ENCODE data around the gene RGS14.
"Not testable (repeated sequence)": the region's sequence is repeated elsewhere in the genome, so short reads cannot be mapped to it uniquely, and the experiment has no call there.

RGS14 gene

DNA sequence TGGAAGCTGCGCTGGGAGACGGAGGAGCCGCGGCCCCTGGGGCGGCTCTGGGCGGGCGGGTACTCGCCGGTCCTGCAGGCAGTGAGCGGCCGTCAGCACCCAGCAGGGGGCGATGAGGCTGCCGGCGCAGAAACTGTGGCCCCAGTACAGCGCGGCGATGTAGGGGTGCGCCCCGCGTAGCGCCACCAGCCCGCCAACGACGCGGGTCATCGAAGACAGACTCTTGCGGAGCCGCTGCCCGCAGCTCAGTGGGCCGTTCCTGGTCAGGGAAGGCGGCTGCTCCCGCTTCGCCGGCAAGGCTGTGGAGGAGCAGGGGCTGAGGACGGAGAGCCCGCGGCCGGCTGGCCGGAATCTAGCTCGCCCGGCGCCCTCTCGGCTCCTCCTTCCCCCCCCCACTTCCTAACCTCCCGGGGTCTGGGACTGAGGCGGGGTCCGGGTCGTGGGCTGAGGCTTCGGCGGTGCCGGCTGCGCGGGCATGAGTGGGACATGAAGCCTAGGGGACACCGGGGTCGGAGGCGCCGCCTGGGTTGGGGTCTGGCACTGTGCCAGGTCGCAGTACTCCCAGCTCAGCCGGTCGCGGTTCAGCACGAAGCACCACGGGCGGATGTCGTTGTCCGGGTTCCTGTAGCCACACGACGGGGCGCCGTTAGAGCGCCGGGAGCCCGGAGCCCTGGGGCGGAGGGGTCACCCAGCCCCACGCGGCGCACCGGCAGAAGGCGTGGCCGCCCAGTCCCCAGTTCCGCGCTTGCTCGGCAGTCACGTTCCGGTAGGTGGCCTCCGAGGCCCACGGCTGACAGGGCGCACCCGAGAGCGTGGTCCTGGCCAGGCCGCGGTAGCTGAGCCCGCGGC is 46.3 kb downstream of the RGS14 start:
- DNase-seq, result peak; percentile 77

DNA sequence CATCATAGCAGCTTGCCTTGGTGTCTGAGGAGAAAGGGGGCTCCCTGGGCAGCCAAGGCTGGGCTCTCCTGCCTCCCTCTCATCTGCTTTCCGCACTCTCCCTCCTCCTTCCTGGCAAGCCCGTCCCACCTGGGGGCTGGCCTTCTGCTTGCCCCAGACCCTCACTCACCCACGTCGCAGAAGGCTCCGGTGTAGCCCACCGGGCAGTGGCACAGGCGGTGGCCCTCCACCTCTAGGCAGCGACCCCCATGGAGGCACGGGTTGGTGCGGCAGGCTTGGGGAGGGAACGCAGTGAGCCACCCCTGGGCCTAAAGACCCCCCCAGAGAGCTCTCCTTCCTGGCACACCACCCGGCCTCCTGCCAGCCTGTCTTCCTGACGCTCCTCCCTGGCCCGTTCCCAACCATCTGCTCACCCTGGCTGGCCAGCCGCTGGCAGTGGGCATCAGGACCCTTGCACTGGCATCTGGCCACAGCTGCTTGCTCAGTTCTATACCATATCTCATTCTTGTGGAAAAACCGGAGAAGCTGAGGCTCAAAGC is 47.0 kb downstream of the RGS14 start:
- no peak for DNase-seq

DNA sequence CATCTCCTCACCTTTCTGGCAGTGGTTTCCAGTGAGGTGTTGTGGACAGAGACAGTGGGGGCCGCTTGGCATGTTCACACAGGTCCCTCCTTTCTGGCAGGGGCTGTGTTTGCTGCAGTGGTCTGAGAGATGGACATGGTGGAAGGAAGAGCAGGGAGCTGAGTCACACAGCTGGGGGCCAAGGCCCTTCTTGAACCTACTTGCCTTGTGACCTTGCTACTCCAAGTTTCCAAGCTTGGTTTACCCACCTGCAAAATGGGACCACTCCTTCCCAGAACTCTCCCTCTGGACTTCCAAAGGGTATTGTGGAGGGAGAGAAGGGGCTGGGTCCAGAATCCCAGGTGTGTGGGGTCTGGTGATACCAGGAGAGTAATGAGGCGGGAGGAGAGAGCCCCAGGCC is 47.6 kb downstream of the RGS14 start:
- DNase-seq, result no peak

DNA sequence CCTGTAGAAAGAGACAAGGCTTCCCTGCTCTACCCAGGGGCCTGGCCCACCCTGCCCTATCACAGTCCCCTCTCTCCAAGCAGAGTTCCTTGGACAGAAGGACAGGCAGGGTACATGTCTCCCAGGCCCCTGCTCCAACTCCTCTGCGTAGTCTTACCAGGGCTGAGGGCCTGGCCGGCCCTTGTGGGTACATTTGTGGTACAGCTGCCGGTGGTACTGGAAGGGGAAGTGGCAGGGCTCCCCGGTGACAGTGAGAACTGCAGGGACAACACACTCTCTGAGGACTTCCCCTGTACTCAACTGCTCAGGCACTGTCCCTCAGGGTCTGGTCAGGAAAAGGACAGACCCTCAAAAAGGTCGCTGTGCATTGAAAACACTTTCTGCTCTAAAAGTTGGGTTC is 48.1 kb downstream of the RGS14 start:
- no peak for DNase-seq

DNA sequence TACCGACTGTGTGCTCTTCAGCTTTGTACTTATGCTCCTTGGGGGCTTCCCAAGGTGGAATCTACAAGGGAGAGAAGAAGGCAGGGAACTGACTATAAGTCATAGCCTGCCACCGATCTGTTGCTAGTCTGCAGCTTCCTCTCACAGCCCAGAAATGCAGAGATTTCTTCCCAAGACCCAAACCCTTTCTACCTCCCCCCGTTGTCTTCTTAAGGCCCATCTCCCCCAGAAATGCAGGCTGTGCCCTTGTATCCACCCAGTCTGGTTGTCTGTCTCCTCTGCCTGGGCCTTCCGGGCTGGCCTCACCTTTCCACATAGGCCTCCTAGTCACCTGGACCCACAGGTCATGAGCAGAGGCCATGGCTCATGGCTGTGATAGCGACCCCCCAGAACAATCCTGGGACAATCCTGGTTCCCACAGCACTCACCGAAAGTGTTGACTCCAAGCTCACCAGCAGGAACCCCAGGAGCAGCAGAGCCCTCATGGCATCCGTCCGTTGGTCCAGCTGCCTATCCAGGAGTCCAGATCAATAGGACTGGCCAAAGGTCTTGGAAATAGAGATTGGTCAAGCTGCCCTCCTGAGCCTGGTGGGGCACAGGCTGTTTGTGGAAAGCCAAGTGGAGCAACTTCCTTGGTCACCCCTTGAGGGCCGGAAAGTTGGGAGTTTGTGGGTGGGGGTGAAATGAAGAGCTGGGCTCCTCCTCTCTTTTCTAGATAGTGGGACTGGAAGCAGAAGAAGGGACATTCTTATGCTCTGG is 51.5 kb downstream of the RGS14 start, which contains the start of gene F12:
F12 (minus strand) TSS at position 522 of the 759 bp plus-strand sequence; CDS start at position 485, 37 bp downstream.
- no peak for DNase-seq

DNA sequence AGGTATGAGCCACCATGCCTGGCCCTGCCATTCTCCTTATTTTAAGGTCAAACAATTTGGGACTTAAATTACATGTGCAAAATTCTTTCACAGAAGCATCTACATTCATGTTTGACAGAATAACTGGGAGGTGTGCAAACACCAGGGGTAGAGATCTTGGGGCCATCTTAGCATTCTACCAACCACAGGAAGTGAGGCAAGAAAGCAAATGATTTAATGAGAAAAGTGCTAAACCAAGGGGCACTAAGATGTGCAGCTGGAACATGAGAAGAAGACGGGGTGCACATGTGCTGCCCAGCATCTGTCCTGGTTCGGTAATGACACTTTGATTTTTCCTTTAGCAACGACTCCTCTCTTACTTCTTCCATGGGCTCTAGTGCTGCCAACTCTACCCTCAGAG is 52.9 kb downstream of the RGS14 start:
- DNase-seq, result no peak

DNA sequence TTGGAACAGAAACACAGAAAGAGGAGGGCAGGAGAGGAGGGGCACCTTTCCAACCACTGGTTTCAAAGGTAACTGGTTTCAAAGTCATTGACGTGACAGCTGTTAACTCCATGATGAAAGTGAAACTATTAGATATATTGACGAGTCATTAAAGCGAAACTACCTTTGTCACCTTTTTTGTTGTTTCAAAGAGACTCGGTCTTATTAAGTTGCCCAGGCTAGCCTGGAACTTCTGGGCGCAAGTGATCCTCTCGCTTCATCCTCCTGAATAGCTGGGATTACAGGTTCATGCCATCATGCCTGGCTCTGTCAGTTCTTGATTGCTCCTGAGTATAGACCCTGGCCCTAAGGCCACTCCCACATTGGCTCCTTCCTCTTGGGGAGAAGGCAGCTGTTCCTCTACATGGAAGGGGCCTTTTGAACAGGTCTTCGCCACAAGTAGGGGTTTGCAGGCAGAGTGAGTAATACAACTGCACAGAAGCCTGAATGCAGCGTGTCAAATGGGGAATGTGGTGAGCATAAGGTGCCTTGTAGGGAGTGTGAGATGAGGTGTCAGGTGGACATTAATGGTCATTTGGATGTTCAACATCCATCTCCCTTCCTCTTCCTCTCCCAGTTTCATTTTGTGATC is 55.0 kb downstream of the RGS14 start:
- no peak for DNase-seq

DNA sequence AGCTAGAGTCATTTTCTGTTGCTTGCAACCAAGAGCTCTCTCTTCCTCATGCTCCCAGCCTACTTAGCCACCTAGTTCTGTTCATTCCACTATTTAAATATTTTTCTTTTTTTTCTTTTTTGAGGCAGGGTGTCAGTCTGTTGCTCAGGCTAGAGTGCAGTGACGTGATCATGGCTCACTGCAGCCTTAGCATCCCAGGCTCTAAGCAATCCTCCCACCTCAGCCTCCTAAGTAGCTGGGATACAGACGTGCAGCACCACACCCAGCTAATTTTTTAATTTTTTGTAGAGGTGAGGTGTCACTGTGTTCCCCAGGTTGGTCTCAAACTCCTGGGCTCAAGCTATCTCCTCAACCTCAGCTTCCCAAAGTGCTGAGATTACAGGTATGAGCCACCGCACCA is 56.8 kb downstream of the RGS14 start:
- no peak for DNase-seq

DNA sequence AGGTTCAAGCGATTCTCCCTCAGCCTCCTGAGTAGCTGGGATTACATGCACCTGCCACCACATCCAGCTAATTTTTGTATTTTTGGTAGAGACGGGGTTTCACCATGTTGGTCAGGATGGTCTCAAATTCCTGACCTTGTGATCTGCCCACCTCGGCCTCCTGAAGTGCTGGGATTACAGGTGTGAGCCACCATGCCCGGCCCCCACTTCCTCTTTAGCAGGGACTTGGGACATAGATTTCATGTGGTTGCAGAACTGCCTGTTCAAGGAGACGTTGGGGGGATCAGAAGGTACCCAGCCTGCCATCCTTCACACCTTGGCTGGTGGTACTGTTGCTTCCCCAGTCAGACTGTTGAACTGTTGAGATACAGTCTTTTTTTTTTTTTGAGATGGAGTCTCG is 59.4 kb downstream of the RGS14 start:
- DNase-seq, result not testable (repeated sequence)

DNA sequence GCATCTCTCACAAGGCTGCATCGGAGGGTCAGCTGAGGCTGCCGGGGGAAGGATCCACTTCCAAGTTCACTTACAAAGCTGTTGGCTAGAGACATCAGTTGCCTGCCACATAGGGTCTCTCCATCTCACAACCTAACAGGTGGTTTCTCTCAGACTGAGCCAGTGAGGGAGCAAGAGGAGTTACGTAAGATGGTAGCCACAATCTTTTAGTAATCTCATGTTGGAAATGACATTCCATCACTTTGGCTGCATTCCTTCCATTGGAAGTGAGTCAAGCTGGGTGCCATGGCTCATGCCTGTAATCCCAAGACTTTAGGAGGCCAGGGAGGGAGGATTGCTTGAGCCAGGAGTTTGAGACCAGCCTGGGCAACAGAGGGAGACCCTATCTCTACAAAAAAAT is 61.3 kb downstream of the RGS14 start:
- DNase-seq, result no peak

DNA sequence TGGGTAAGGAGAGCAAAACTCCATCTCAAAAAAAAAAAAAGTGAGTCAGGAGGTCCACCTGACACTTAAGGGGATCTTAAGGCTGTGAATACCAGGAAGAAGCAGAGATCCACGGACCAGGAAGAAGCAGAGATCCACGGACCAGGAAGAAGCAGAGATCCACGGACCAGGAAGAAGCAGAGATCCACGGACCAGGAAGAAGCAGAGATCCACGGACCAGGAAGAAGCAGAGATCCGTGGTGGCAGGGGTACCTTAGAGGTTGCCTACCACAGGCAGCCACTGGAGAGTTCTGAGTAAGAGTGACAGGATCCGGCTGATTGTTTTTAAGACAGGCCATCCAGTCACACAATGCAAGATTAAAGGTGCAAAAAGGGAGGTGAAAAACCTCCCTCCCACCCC is 62.7 kb downstream of the RGS14 start:
- not testable (repeated sequence) for DNase-seq

DNA sequence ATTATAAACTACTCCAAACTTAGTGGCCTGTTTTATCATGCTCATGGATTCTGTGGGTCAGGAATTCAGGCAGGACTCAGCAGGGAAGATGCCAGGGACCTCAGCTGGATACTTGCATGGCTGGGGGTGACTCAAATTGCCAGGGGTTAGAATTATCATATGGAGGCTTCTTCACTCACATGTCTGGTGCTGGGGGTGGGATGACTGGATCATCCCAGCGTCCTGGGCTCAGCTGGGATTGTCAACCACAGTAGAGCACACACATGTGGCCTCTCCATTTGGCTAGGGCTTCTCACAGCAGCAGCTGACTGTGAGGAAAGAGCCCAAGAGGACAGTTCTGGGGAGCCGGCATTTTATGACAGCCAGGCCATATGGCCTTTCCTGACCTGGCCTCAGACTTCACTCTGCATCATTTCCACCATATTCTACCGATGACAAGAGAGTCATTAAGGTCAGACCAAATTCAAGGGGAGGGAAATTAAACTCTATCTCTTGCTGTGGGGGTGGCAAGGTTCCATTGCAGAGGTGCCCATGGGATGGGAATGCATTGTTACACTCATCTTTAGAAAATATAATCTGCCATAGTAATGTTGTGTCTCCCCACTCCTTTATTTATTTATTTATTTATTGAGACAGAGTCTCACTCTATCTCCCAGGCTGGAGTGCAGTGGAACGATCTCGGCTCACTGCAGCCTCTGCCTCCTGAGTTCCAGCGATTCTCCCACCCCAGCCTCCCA is 63.5 kb downstream of the RGS14 start:
- no peak for DNase-seq
